Measurements from ENCODE around the gene KBTBD2.

GRCh38 chr7:32905175-32905662 lies 13.7 kb upstream of the KBTBD2 start:
- TF ChIP-seq CTCF (IDR thresholded peaks at IDR 0.05) (peak in 1 of 6 experiments; percentile 6), POLR2A (IDR thresholded peaks at IDR 0.05) (no peak)
